Skeletal muscle satellite cell (primary cell): ENCODE results near the gene MTMR2.
"Not testable (repeated sequence)": the region's sequence is repeated elsewhere in the genome, so short reads cannot be mapped to it uniquely, and the experiment has no call there.

ENCODE experiments used
- H3K27me3 ChIP-seq: 2 replicates; pipeline ENCODE4 v1.7.0; 2013; ENCODE audit warnings: low read length; ENCODE audit not compliant: control insufficient read depth, insufficient read depth
- H3K36me3 ChIP-seq: 2 replicates; pipeline ENCODE4 v1.7.0; 2013; ENCODE audit warnings: mild to moderate bottlenecking, control low read depth, low read length; ENCODE audit not compliant: insufficient read depth
- H3K4me1 ChIP-seq: 2 replicates; pipeline ENCODE4 v1.7.0; 2013; ENCODE audit warnings: low read length; ENCODE audit not compliant: control insufficient read depth, insufficient read depth
- H3K4me2 ChIP-seq: 2 replicates; pipeline ENCODE4 v1.7.0; 2013; ENCODE audit warnings: mild to moderate bottlenecking, low read length
- H3K4me3 ChIP-seq: 2 replicates; pipeline ENCODE4 v1.7.0; 2013; ENCODE audit warnings: low read length
- H3K9ac ChIP-seq: 2 replicates; pipeline ENCODE4 v1.7.0; 2013; ENCODE audit warnings: mild to moderate bottlenecking, low read depth, low read length, moderate library complexity
- H3K9me3 ChIP-seq: replicated peaks from 2 replicates; pipeline ENCODE4 v1.7.0; 2013; ENCODE audit warnings: mild to moderate bottlenecking, control low read depth, low read length

Gene MTMR2

DNA sequence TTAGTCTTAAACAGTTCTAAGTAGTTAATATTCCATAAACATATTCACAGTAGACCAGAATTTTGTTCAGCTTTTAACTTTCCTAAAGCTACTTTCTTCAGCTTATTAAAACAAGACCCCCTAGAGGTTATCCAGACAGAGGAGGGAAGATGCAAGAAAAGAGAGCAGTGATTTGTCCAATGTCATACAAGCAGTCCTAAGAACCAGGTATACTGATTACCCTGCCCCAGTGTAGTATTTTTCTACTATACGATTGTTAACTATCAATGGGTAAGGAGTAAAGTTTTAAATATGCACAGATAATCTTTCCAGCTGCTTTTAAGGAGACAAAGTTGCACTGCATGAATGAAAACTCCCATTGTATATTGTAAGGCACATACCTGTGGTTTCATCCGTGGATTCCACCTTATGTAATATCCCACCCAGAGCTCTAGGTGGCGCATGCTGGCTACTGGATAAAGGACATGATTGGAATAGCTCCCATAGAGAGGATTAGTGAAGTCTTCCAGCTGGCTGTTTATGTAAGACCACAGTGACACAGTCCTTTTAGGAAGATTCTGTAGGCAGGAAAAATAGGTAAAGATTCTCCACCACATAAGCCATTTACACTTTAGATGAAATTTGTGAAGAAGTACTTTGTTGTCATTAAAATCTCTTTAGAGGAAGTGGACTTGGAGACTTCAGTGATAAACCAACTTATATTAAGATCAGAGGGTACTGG lies 88.0 kb downstream of the MTMR2 start:
- no peak overlapping the region for H3K4me2 ChIP-seq
- peaks cover 45% of the 10 kb centered on the region for H3K36me3 ChIP-seq
- no peaks in the 10 kb centered on the region for H3K27me3 ChIP-seq
- no peak overlapping the region for H3K9ac ChIP-seq
- H3K4me1 ChIP-seq, result peaks cover 15% of the 10 kb centered on the region
- H3K9me3 ChIP-seq, result no peaks in the 10 kb centered on the region
- H3K4me3 ChIP-seq, result no peak overlapping the region

GRCh38 chr11:95835351-95835750 lies 88.6 kb downstream of the MTMR2 start:
- no peak overlapping the region for H3K4me2 ChIP-seq
- no peaks in the 10 kb centered on the region for H3K9me3 ChIP-seq
- peaks cover 45% of the 10 kb centered on the region for H3K36me3 ChIP-seq
- H3K27me3 ChIP-seq, result no peaks in the 10 kb centered on the region
- no peak overlapping the region for H3K9ac ChIP-seq
- H3K4me3 ChIP-seq, result no peak overlapping the region
- peaks cover 16% of the 10 kb centered on the region for H3K4me1 ChIP-seq

DNA sequence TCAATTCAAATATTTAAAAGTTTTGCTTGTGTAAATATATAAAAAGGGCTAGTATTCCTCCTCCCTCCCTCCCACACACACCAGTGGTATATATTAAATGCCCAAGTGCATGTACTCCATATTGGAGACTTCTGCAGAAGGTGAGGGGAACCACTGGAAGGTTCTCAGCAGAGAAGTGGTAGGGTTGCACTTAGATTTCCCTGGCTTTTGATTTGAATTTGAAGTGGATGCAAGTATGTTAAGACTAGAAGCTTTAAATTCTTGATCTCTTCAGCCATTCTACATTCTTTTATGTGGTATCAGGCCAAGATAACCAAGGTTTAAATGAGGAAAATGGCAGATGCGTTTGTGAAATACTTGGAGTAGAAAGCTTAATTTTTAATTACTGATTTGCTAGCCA lies 90.5 kb downstream of the MTMR2 start:
- Histone ChIP-seq H3K9ac (no peak overlapping the region), H3K9me3 (no peaks in the 10 kb centered on the region), H3K4me1 (peaks cover 16% of the 10 kb centered on the region), H3K27me3 (no peaks in the 10 kb centered on the region), H3K4me2 (no peak overlapping the region), H3K4me3 (no peak overlapping the region), H3K36me3 (peaks cover 41% of the 10 kb centered on the region)

- H3K9ac ChIP-seq, result no peak overlapping the region
- H3K4me3 ChIP-seq, result no peak overlapping the region
- H3K4me2 ChIP-seq, result no peak overlapping the region
- peaks cover 42% of the 10 kb centered on the region for H3K36me3 ChIP-seq
- peaks cover 16% of the 10 kb centered on the region for H3K4me1 ChIP-seq
- no peaks in the 10 kb centered on the region for H3K27me3 ChIP-seq
- H3K9me3 ChIP-seq, result no peaks in the 10 kb centered on the region
These were observed 91.1 kb downstream of the MTMR2 start for GRCh38 chr11:95832763-95833162.

DNA sequence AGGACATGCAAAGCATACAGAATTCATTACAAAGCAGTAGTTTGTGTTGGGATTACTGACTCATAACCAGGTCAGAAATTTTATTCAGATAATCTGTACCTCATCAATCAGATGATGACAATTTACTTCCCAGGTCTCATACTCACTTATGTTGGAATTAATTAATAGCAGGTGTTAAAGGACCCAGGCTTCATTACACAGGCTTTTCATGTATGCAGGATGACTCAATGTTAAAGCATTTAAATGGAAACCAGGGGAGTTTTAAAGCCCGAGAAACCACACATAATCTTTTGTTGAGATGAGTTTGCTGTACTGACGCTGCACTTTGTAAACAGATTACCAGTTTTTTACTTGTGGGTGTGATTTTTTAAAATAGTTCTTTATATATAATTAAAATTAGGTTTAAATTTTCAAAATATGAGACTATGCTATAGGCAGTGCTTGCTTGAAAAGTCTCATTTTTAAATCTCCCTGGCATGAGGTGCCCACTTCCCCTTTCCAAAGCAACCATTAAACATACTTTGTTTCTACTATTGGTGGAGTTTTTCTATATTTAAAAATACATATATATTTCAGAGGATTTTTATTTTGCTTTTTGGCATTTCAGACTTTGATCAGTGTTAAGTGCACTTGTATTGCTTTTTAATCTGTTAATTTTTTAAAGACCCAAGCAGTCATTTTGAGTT lies 92.6 kb downstream of the MTMR2 start:
- H3K4me1 ChIP-seq, result peaks cover 14% of the 10 kb centered on the region
- no peak overlapping the region for H3K9ac ChIP-seq
- no peak overlapping the region for H3K4me2 ChIP-seq
- no peaks in the 10 kb centered on the region for H3K27me3 ChIP-seq
- H3K4me3 ChIP-seq, result no peak overlapping the region
- H3K36me3 ChIP-seq, result peaks cover 30% of the 10 kb centered on the region
- no peaks in the 10 kb centered on the region for H3K9me3 ChIP-seq

DNA sequence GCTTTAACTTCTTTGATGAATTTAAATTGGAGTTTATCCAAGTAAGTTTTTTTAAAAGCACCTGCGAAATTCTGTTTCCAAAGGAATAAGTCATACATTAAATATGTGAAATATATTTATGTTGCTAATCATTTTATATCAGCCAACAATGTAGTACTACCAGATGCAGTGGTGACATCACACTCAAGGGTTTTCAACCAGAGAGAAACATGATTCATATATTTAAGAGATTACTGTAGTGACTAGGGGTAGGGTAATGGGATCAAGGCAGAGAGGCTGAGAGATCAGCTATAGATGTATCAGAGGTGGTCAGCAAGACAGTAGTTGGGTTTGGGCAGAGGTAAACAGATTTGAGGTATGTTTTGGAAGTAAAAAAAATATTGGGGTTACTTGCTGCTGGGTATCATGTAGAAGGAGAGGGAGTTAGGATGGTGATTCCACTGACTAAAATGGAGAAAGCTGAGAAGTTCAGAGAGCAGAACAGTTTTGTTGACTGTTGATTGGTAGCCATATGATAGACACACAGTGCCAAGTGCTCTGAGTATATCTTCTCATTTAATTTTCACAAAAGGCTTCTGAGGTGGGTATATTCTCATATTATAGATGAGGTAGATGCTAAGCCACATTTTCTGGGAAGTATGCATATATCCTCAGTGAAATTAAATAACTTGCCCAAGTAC lies 94.2 kb downstream of the MTMR2 start:
- Histone ChIP-seq H3K4me3 (no peak overlapping the region), H3K4me1 (peaks cover 8% of the 10 kb centered on the region), H3K9me3 (no peaks in the 10 kb centered on the region), H3K4me2 (no peak overlapping the region), H3K36me3 (peaks cover 26% of the 10 kb centered on the region), H3K27me3 (no peaks in the 10 kb centered on the region), H3K9ac (no peak overlapping the region)

DNA sequence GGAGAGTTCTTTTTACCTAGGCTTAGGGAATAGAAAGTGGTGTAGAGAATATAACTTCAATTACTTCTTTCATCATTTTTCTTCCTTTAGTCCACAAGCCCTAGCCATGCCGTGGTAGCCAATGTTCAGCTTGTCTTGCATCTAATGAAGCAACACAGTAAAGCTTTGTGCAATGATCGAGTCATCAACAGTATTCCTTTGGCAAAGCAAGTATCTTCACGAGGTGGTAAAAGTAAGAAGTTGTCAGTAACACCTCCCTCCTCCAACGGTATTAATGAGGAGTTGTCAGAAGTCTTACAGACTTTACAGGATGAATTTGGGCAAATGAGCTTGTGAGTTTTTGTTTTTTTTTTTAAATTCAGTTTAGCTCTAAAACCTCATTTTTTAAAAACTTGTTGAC lies 96.2 kb downstream of the MTMR2 start:
- no peak overlapping the region for H3K4me2 ChIP-seq
- no peaks in the 10 kb centered on the region for H3K9me3 ChIP-seq
- H3K4me3 ChIP-seq, result no peak overlapping the region
- peaks cover 8% of the 10 kb centered on the region for H3K4me1 ChIP-seq
- H3K9ac ChIP-seq, result no peak overlapping the region
- H3K27me3 ChIP-seq, result no peaks in the 10 kb centered on the region
- H3K36me3 ChIP-seq, result peaks cover 22% of the 10 kb centered on the region

DNA sequence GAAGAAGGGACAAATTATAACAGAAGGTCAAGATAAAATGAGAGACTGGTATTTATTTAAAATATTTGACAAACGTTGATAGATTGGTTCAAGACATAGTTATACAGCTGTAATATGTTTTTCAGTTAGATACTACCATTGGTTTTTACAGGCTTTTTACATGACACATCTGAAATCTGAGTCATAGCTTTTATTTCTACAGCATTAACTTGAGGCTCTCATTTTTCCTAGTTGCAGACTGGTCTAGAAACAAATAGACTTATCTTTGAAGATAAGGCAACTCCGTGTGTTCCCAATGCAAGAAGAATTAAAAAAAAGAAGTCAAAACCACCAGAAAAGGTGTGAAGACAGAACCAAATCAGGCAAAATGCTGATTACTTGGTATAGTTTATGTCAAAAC lies 102.3 kb downstream of the MTMR2 start:
- Histone ChIP-seq H3K9me3 (no peaks in the 10 kb centered on the region), H3K4me3 (no peak overlapping the region), H3K4me1 (peaks cover 4% of the 10 kb centered on the region), H3K27me3 (no peaks in the 10 kb centered on the region), H3K36me3 (peaks cover 14% of the 10 kb centered on the region), H3K9ac (no peak overlapping the region), H3K4me2 (no peak overlapping the region)

GRCh38 chr11:95816037-95816436 lies 107.9 kb downstream of the MTMR2 start:
- H3K4me2 ChIP-seq, result no peak overlapping the region
- H3K4me3 ChIP-seq, result no peak overlapping the region
- H3K9me3 ChIP-seq, result no peaks in the 10 kb centered on the region
- no peaks in the 10 kb centered on the region for H3K27me3 ChIP-seq
- peaks cover 3% of the 10 kb centered on the region for H3K36me3 ChIP-seq
- no peaks in the 10 kb centered on the region for H3K4me1 ChIP-seq
- H3K9ac ChIP-seq, result no peak overlapping the region

DNA sequence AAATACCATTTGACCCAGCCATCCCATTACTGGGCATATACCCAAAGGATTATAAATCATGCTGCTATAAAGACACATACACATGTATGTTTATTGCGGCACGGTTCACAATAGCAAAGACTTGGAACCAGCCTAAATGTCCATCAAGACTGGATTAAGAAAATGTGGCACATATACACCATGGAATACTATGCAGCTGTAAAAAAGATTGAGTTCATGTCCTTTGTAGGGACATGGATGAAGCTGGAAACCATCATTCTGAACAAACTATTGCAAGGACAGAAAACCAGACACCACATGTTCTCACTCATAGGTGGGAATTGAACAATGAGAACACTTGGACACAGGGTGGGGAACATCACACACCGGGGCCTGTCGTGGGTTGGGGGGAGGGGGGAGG lies 112.9 kb downstream of the MTMR2 start:
- not testable (repeated sequence) for H3K9me3 ChIP-seq, H3K4me2 ChIP-seq, H3K36me3 ChIP-seq, H3K27me3 ChIP-seq, H3K9ac ChIP-seq, H3K4me1 ChIP-seq, H3K4me3 ChIP-seq

DNA sequence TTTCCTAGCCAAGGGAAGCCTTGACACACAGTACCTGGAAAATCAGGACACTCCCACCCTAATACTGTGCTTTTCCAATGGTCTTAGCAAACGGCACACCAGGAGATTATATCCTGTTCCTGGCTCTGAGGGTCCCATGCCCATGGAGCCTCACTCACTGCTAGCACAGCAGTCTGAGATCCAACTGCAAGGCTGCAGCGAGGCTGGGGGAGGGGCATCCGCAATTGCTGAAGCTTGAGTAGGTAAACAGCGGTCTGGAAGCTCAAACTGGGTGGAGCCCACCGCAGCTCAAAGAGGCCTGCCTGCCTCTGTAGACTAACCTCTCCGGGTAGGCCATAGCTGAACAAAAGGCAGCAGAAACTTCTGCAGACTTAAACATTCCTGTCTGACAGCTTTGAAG lies 117.4 kb downstream of the MTMR2 start:
- H3K36me3 ChIP-seq, result peaks cover 15% of the 10 kb centered on the region
- not testable (repeated sequence) for H3K9ac ChIP-seq, H3K4me2 ChIP-seq, H3K4me3 ChIP-seq, H3K9me3 ChIP-seq, H3K4me1 ChIP-seq, H3K27me3 ChIP-seq
